Activated naive CD8-positive, alpha-beta T cell (primary cell): ENCODE data around the gene DAPK3.

Experiments used
- H3K27ac Mint-ChIP-seq: one replicate; pipeline ENCODE4 v1.8.0; 2021; ENCODE audit warnings: mixed read lengths
- H3K27me3 Mint-ChIP-seq: one replicate; pipeline ENCODE4 v1.8.0; 2021; ENCODE audit warnings: mixed read lengths
- H3K36me3 Mint-ChIP-seq: one replicate; pipeline ENCODE4 v1.8.0; 2021; ENCODE audit warnings: mixed read lengths
- H3K4me1 Mint-ChIP-seq: one replicate; pipeline ENCODE4 v1.8.0; 2021; ENCODE audit warnings: low read depth, mixed read lengths
- H3K4me3 Mint-ChIP-seq: one replicate; pipeline ENCODE4 v1.8.0; 2021; ENCODE audit warnings: mild to moderate bottlenecking, mixed read lengths
- H3K9me3 Mint-ChIP-seq: one replicate; pipeline ENCODE4 v1.8.0; 2021; ENCODE audit warnings: low read depth, mixed read lengths

Gene DAPK3

GRCh38 chr19:3984584-3984907 lies 13.6 kb upstream of the DAPK3 start:
- peak overlapping the region; percentile 99 for H3K4me3 Mint-ChIP-seq
- H3K4me1 Mint-ChIP-seq, result peaks cover 45% of the 10 kb centered on the region
- H3K36me3 Mint-ChIP-seq, result peaks cover 17% of the 10 kb centered on the region
- no peaks in the 10 kb centered on the region for H3K9me3 Mint-ChIP-seq
- no peaks in the 10 kb centered on the region for H3K27me3 Mint-ChIP-seq
- peak overlapping the region; percentile 99 for H3K27ac Mint-ChIP-seq

GRCh38 chr19:3983936-3984583 lies 13.2 kb upstream of the DAPK3 start:
- Mint-ChIP-seq H3K4me1 (peaks cover 48% of the 10 kb centered on the region), H3K36me3 (peaks cover 17% of the 10 kb centered on the region), H3K4me3 (peak overlapping the region; percentile 99), H3K27ac (peak overlapping the region; percentile 99), H3K9me3 (no peaks in the 10 kb centered on the region), H3K27me3 (no peaks in the 10 kb centered on the region)

- Mint-ChIP-seq H3K27me3 (no peaks in the 10 kb centered on the region), H3K4me1 (peaks cover 50% of the 10 kb centered on the region), H3K36me3 (peaks cover 17% of the 10 kb centered on the region), H3K27ac (peak overlapping the region; percentile 99), H3K4me3 (peak overlapping the region; percentile 99), H3K9me3 (no peaks in the 10 kb centered on the region)
These were observed 12.6 kb upstream of the DAPK3 start for GRCh38 chr19:3983542-3983914.

- Mint-ChIP-seq H3K36me3 (peaks cover 17% of the 10 kb centered on the region), H3K4me1 (peaks cover 53% of the 10 kb centered on the region)
These were observed 12.0 kb upstream of the DAPK3 start for GRCh38 chr19:3982701-3983541.

GRCh38 chr19:3981736-3982681 lies 11.1 kb upstream of the DAPK3 start:
- Mint-ChIP-seq H3K27ac (peak overlapping the region; percentile 99), H3K27me3 (no peaks in the 10 kb centered on the region), H3K9me3 (no peaks in the 10 kb centered on the region), H3K4me1 (peaks cover 49% of the 10 kb centered on the region), H3K36me3 (peaks cover 17% of the 10 kb centered on the region), H3K4me3 (peak overlapping the region; percentile 99)

More at GRCh38 chr19:3982701-3983541, 12.0 kb upstream of the DAPK3 start:
- no peaks in the 10 kb centered on the region for H3K27me3 Mint-ChIP-seq
- no peaks in the 10 kb centered on the region for H3K9me3 Mint-ChIP-seq
- H3K27ac Mint-ChIP-seq, result peak overlapping the region; percentile 99
- peak overlapping the region; percentile 99 for H3K4me3 Mint-ChIP-seq

GRCh38 chr19:3981373-3981735 lies 10.5 kb upstream of the DAPK3 start:
- peak overlapping the region; percentile 99 for H3K4me3 Mint-ChIP-seq
- peaks cover 43% of the 10 kb centered on the region for H3K4me1 Mint-ChIP-seq
- H3K27ac Mint-ChIP-seq, result peak overlapping the region; percentile 34
- H3K27me3 Mint-ChIP-seq, result no peaks in the 10 kb centered on the region
- peaks cover 17% of the 10 kb centered on the region for H3K36me3 Mint-ChIP-seq
- H3K9me3 Mint-ChIP-seq, result no peaks in the 10 kb centered on the region

- Mint-ChIP-seq H3K27me3 (no peaks in the 10 kb centered on the region), H3K9me3 (no peaks in the 10 kb centered on the region), H3K4me3 (peak overlapping the region; percentile 99), H3K4me1 (peaks cover 39% of the 10 kb centered on the region), H3K27ac (no peak overlapping the region), H3K36me3 (peaks cover 17% of the 10 kb centered on the region)
These were observed 9.7 kb upstream of the DAPK3 start for GRCh38 chr19:3980353-3981251.

- Mint-ChIP-seq H3K36me3 (peaks cover 16% of the 10 kb centered on the region), H3K4me1 (peaks cover 37% of the 10 kb centered on the region), H3K4me3 (peak overlapping the region; percentile 53), H3K27me3 (no peaks in the 10 kb centered on the region), H3K27ac (peak overlapping the region; percentile 72), H3K9me3 (no peaks in the 10 kb centered on the region)
These were observed 8.9 kb upstream of the DAPK3 start for GRCh38 chr19:3979674-3980352.

GRCh38 chr19:3979289-3979673 lies 8.4 kb upstream of the DAPK3 start:
- peak overlapping the region; percentile 53 for H3K4me3 Mint-ChIP-seq
- H3K36me3 Mint-ChIP-seq, result peaks cover 11% of the 10 kb centered on the region
- H3K27me3 Mint-ChIP-seq, result no peaks in the 10 kb centered on the region
- H3K4me1 Mint-ChIP-seq, result peaks cover 37% of the 10 kb centered on the region
- H3K9me3 Mint-ChIP-seq, result no peaks in the 10 kb centered on the region
- H3K27ac Mint-ChIP-seq, result peak overlapping the region; percentile 72

- peaks cover 1% of the 10 kb centered on the region for H3K36me3 Mint-ChIP-seq
- H3K4me3 Mint-ChIP-seq, result peak overlapping the region; percentile 3
- peak overlapping the region; percentile 41 for H3K27ac Mint-ChIP-seq
- H3K27me3 Mint-ChIP-seq, result no peaks in the 10 kb centered on the region
- no peaks in the 10 kb centered on the region for H3K9me3 Mint-ChIP-seq
- peaks cover 29% of the 10 kb centered on the region for H3K4me1 Mint-ChIP-seq
These were observed 7.2 kb upstream of the DAPK3 start for GRCh38 chr19:3978145-3978544.

- no peaks in the 10 kb centered on the region for H3K36me3 Mint-ChIP-seq
- H3K27ac Mint-ChIP-seq, result peak overlapping the region; percentile 66
- H3K4me3 Mint-ChIP-seq, result no peak overlapping the region
- H3K27me3 Mint-ChIP-seq, result no peaks in the 10 kb centered on the region
- peaks cover 24% of the 10 kb centered on the region for H3K4me1 Mint-ChIP-seq
- no peaks in the 10 kb centered on the region for H3K9me3 Mint-ChIP-seq
These were observed 6.6 kb upstream of the DAPK3 start for GRCh38 chr19:3977242-3978143.

GRCh38 chr19:3976495-3977241 lies 5.8 kb upstream of the DAPK3 start:
- Mint-ChIP-seq H3K9me3 (no peaks in the 10 kb centered on the region), H3K4me1 (peaks cover 20% of the 10 kb centered on the region), H3K36me3 (no peaks in the 10 kb centered on the region), H3K27me3 (no peaks in the 10 kb centered on the region), H3K4me3 (no peak overlapping the region), H3K27ac (peak overlapping the region; percentile 66)
